Natural killer cell (primary cell): ENCODE measurements around the gene PREB. TPM values are rescaled to one million over a fixed set of nuclear protein-coding genes. Genes with fewer than 3 reads are reported as not detected.

ENCODE experiments used
- ATAC-seq, 3 donors: fragments of 150-1000 bp in 2 of 3; fragments of 200-7000 bp in 1 of 3; cut with Tn5 transposase; 1 replicate in 1 of 3; 2 replicates in 2 of 3; pipeline ENCODE4 v1.10.0; 2021; ENCODE audit warnings: mild to moderate bottlenecking in 2 of 3, moderate library complexity in 2 of 3
- DNase-seq, 2 donors: peaks; one replicate each; pipeline versions ENCODE4 v3.0.0 to v3.0.0-alpha.2; 2013 to 2021; ENCODE audit warnings: mixed read lengths in 1 of 2
- H3K27ac ChIP-seq: one replicate; pipeline ENCODE4 v1.5.1; 2013; ENCODE audit warnings: mild to moderate bottlenecking, low read length
- H3K27me3 ChIP-seq: one replicate; pipeline ENCODE4 v1.6.1; 2013; ENCODE audit warnings: low read length; ENCODE audit not compliant: control insufficient read depth, insufficient read depth
- H3K36me3 ChIP-seq: one replicate; pipeline ENCODE4 v1.6.1; 2013; ENCODE audit warnings: low read length; ENCODE audit not compliant: control insufficient read depth, insufficient read depth
- H3K4me1 ChIP-seq: one replicate; pipeline ENCODE4 v1.6.1; 2013; ENCODE audit warnings: low read length; ENCODE audit not compliant: control insufficient read depth, insufficient read depth
- H3K4me3 ChIP-seq: one replicate; pipeline ENCODE4 v1.5.1; 2013; ENCODE audit warnings: low read length
- H3K9me3 ChIP-seq: one replicate; pipeline ENCODE4 v1.6.1; 2013; ENCODE audit warnings: low read length; ENCODE audit not compliant: control insufficient read depth, insufficient read depth
- H3K27ac Mint-ChIP-seq, 2 donors: one replicate each; pipeline ENCODE4 v1.8.0; 2022; ENCODE audit warnings: mild to moderate bottlenecking in 2 of 2, mixed read lengths in 2 of 2, moderate library complexity in 1 of 2
- H3K27me3 Mint-ChIP-seq, 2 donors: one replicate each; pipeline ENCODE4 v1.8.0; 2022; ENCODE audit warnings: low read depth in 2 of 2, mixed read lengths in 2 of 2
- H3K36me3 Mint-ChIP-seq: one replicate; pipeline ENCODE4 v1.8.0; 2022; ENCODE audit warnings: mixed read lengths
- H3K4me1 Mint-ChIP-seq, 2 donors: one replicate each; pipeline ENCODE4 v1.8.0; 2022; ENCODE audit warnings: mixed read lengths in 2 of 2
- H3K4me3 Mint-ChIP-seq: one replicate; pipeline ENCODE4 v1.8.0; 2022; ENCODE audit warnings: mild to moderate bottlenecking, moderate library complexity, mixed read lengths
- H3K9me3 Mint-ChIP-seq, 2 donors: one replicate each; pipeline ENCODE4 v1.8.0; 2022; ENCODE audit warnings: mixed read lengths in 2 of 2
- CTCF ChIP-seq: fragments of 200-600 bp; IDR thresholded peaks from one replicate; pipeline ENCODE4 v1.8.0; 2022; ENCODE audit warnings: antibody characterized with exemption
- WGBS: methylation state at CpG from one replicate; pipeline ENCODE4 v1.1.7; 2013; ENCODE audit warnings: missing lambda C conversion rate; ENCODE audit not compliant: insufficient coverage; 5-methylcytosine and 5-hydroxymethylcytosine counted together
- intact Hi-C: fragments of 100-400 bp; cut with micrococcal nuclease; formaldehyde crosslinking; loops from one replicate; pipeline ENCODE4 v1.14.2; 2022
- total RNA-seq, 4 donors: library from RNA; stranded (reverse); fragments of 120-200 nt in 1 of 4; gene quantifications; one replicate each; pipeline versions ENCODE4 v1.2.3 to v1.2.4, GENCODE V29; 2013 to 2022

The PREB gene
- total RNA-seq, 3 donors from 2014 or later (not counting 1 experiment from before 2014, with no cell fraction given): 24.6 to 41.5 (median 31.2) TPM

GRCh38 chr2:27085673-27086089 lies 48.8 kb downstream of the PREB start:
- no peak for DNase-seq
- Histone ChIP-seq H3K27me3 (no peaks in the 10 kb centered on the region), H3K4me3 (peak overlapping the region; percentile 65), H3K36me3 (no peaks in the 10 kb centered on the region), H3K27ac (peak overlapping the region; percentile 82), H3K4me1 (peaks cover 40% of the 10 kb centered on the region), H3K9me3 (no peaks in the 10 kb centered on the region)
- intact Hi-C loops: loop anchor here (1.0 to 10.0 kb wide), 4 partner anchors 14 to 127 kb away; partner anchors contain the start of genes AGBL5, ATRAID, OST4 and PREB
- ATAC-seq: peak in 1 of 3 donors; percentile 0
- TF ChIP-seq CTCF: no peak
- H3K36me3 Mint-ChIP-seq: no peaks in the 10 kb centered on the region
- WGBS: 3% methylated on average over 38 of the region's 38 CpGs
- H3K4me1 Mint-ChIP-seq: peaks cover 28 to 34% of the 10 kb centered on the region in 2 donors
- H3K4me3 Mint-ChIP-seq: peak overlapping the region; percentile 80
- peak overlapping the region; percentile 79 to 87 for H3K27ac Mint-ChIP-seq
- no peaks in the 10 kb centered on the region for H3K27me3 Mint-ChIP-seq
- H3K9me3 Mint-ChIP-seq: no peaks in the 10 kb centered on the region

GRCh38 chr2:27085062-27085672 lies 49.3 kb downstream of the PREB start:
- peaks cover 29 to 40% of the 10 kb centered on the region in 2 donors for H3K4me1 Mint-ChIP-seq
- H3K4me3 ChIP-seq: peak overlapping the region; percentile 65
- no peaks in the 10 kb centered on the region for H3K36me3 ChIP-seq
- no peaks in the 10 kb centered on the region for H3K9me3 Mint-ChIP-seq
- peak overlapping the region; percentile 82 for H3K27ac ChIP-seq
- DNase-seq: no peak
- no peaks in the 10 kb centered on the region for H3K27me3 Mint-ChIP-seq
- H3K4me1 ChIP-seq: peaks cover 43% of the 10 kb centered on the region
- H3K27me3 ChIP-seq: no peaks in the 10 kb centered on the region
- peak overlapping the region; percentile 79 to 87 for H3K27ac Mint-ChIP-seq
- intact Hi-C loops: loop anchor here (5.0 to 10.0 kb wide), 2 partner anchors 50 to 127 kb away; partner anchors contain the start of genes ATRAID, PREB, PRR30 and SLC5A6
- WGBS: 72% methylated on average over 8 of the region's 10 CpGs
- no peak for TF ChIP-seq CTCF
- H3K36me3 Mint-ChIP-seq: no peaks in the 10 kb centered on the region
- ATAC-seq: no peak
- H3K4me3 Mint-ChIP-seq: peak overlapping the region; percentile 80
- no peaks in the 10 kb centered on the region for H3K9me3 ChIP-seq

DNA sequence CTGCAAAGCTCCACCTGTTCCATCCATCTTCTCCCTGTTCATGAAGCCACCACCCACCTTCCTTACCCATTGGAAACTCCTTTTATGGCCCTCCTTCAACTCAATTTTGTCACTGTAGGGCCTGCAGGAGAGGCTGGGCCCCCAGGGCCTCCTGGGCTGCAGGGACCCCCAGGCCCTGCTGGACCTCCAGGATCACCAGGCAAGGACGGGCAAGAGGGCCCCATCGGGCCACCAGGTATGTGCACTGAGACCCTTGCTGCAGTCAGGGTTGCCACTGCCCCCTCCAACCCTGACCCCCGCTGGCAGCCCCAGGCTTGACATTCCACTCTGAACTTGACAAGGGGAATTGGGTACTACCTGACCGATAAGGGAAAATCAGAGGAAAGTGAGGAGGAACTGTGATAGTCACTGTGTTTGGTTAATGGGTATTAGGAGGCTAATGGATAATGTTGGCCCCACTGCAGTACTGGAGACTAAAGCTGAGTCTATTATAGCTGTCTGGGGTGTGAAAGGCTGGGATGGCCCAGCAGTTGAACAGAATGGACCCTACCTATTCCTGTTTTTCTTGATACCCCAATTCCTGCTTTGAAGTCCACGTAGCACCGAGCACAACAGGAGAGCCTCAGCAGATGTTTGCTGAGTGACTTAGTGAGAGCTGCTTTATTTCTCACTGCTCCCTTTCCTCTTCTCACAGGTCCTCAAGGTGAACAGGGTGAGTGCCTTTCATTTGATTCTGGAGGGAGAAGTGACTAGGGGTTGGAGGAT lies 50.0 kb downstream of the PREB start:
- Histone ChIP-seq H3K27me3 (no peaks in the 10 kb centered on the region), H3K4me3 (no peak overlapping the region), H3K27ac (no peak overlapping the region), H3K36me3 (no peaks in the 10 kb centered on the region), H3K4me1 (peaks cover 43% of the 10 kb centered on the region), H3K9me3 (no peaks in the 10 kb centered on the region)
- peak overlapping the region; percentile 21 for H3K4me3 Mint-ChIP-seq
- 88% methylated on average over 6 of the region's 6 CpGs for whole genome bisulfite sequencing
- intact Hi-C loops: loop anchor here (5.0 to 10.0 kb wide), 2 partner anchors 50 to 128 kb away; partner anchors contain the start of genes ATRAID, PREB, PRR30 and SLC5A6
- H3K4me1 Mint-ChIP-seq: peaks cover 29 to 43% of the 10 kb centered on the region in 2 donors
- DNase-seq (no peak), ATAC-seq (no peak)
- no peaks in the 10 kb centered on the region for H3K27me3 Mint-ChIP-seq
- no peaks in the 10 kb centered on the region for H3K36me3 Mint-ChIP-seq
- TF ChIP-seq CTCF: no peak
- no peak overlapping the region for H3K27ac Mint-ChIP-seq
- no peaks in the 10 kb centered on the region for H3K9me3 Mint-ChIP-seq
